AG04450 (cell line): ENCODE results near the gene LRP1B. TPM values are rescaled to one million over a fixed set of nuclear protein-coding genes. Genes with fewer than 3 reads are reported as not detected.

Experiments used
- CTCF ChIA-PET: fragments of 300-600, 350-600 bp; formaldehyde crosslinking; extraction: SDS; loops from one replicate; lab custom pipeline; 2022; ENCODE audit warnings: antibody characterized with exemption, inconsistent platforms; lab: Charles Lee
- POLR2A ChIA-PET: fragments of 350-600 bp; formaldehyde crosslinking; extraction: SDS; loops from one replicate; lab custom pipeline; 2021; ENCODE audit warnings: antibody characterized with exemption, inconsistent platforms; lab: Yijun Ruan, JAX
- DNase-seq: peaks from one replicate; pipeline ENCODE4 v3.0.0-alpha.2; 2011; ENCODE audit warnings: low read depth, low spot score
- H3K27ac ChIP-seq: one replicate; pipeline ENCODE4 v1.5.1; 2012; ENCODE audit warnings: low read depth, low read length, control low read depth
- H3K27me3 ChIP-seq: one replicate; pipeline ENCODE4 v1.6.0; 2012; ENCODE audit warnings: low read length; ENCODE audit not compliant: control insufficient read depth, insufficient read depth
- H3K4me3 ChIP-seq: 2 replicates; pipeline ENCODE4 v1.5.1; 2011; ENCODE audit warnings: mild to moderate bottlenecking, low read depth, low read length, control low read depth
- H3K9me3 ChIP-seq: 2 replicates; pipeline ENCODE4 v1.5.1; 2012; ENCODE audit warnings: low read length; ENCODE audit not compliant: control insufficient read depth, insufficient read depth
- CTCF ChIP-seq: IDR thresholded peaks from 2 replicates; pipeline ENCODE4 v1.5.1; 2011; ENCODE audit warnings: low read depth, low read length, control low read depth, inconsistent platforms
- polyA plus RNA-seq: library from polyadenylated mRNA; depleted of rRNA; stranded (reverse); fragments of >200 nt; gene quantifications from 2 replicates; pipeline ENCODE4 v1.2.3, GENCODE V29; 2011

Gene LRP1B
- polyA plus RNA-seq, 1 experiment, result 0.15 TPM

- POLR2A ChIA-PET, result no interaction called here
- no peak for DNase-seq
- no peaks in the 10 kb centered on the region for H3K27me3 ChIP-seq
- no peak overlapping the region for H3K4me3 ChIP-seq
- no peaks in the 10 kb centered on the region for H3K9me3 ChIP-seq
- no peak overlapping the region for H3K27ac ChIP-seq
- TF ChIP-seq CTCF, result no peak
- CTCF ChIA-PET, result no interaction called here
Measured at GRCh38 chr2:142065156-142065555, 65.7 kb downstream of the LRP1B start.

DNA sequence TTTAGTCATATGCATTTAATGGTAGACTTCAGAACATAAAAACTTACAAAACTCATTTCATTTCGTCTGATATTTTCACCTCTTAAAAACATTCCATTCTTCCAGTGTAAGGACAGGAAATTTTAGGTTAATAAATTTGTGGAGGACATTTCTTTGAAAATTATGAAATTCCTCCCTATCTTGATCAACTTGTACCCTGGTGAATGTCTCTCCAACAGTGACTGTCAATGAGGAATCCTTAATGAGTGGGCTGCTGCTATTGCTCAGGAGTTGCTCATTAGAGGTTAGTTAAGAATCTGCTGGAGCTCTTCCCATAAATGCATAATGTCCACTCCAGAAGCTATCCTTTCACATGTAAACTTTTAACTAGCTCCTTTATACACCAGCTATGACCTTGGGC is 69.1 kb downstream of the LRP1B start:
- H3K27ac ChIP-seq, result no peak overlapping the region
- POLR2A ChIA-PET, result no interaction called here
- no peaks in the 10 kb centered on the region for H3K9me3 ChIP-seq
- TF ChIP-seq CTCF, result no peak
- CTCF ChIA-PET, result no interaction called here
- no peak for DNase-seq
- no peaks in the 10 kb centered on the region for H3K27me3 ChIP-seq
- no peak overlapping the region for H3K4me3 ChIP-seq

DNA sequence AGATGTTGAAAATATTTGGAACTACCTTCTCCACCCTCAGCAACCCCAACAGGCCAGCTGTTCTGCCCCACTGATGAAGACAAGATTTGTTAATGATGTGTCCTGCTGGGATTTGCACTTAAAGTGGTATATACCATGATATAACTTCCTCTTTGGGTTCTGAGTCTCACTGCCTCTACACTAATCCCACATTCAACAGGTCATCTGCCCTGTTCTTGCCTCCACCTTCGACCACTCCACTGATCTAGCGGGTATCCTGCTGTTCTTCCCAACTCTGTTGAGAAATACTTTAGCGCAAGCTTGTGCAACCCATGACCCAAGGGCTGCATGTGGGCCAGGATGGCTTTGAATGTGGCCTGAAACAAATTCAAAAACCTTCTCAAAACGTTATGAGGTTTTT is 72.7 kb downstream of the LRP1B start:
- TF ChIP-seq CTCF, result no peak

GRCh38 chr2:142056784-142057183 is 74.0 kb downstream of the LRP1B start:
- no peak for DNase-seq
- CTCF ChIA-PET, result no interaction called here
- H3K9me3 ChIP-seq, result no peaks in the 10 kb centered on the region
- POLR2A ChIA-PET, result no interaction called here
- TF ChIP-seq CTCF, result no peak
- H3K27ac ChIP-seq, result no peak overlapping the region
- no peak overlapping the region for H3K4me3 ChIP-seq
- H3K27me3 ChIP-seq, result no peaks in the 10 kb centered on the region

More for the DNA sequence above, 72.7 kb downstream of the LRP1B start:
- no peaks in the 10 kb centered on the region for H3K9me3 ChIP-seq
- ChIA-PET CTCF (no interaction called here), POLR2A (no interaction called here)
- no peaks in the 10 kb centered on the region for H3K27me3 ChIP-seq
- no peak overlapping the region for H3K4me3 ChIP-seq
- H3K27ac ChIP-seq, result no peak overlapping the region
- DNase-seq, result no peak

DNA sequence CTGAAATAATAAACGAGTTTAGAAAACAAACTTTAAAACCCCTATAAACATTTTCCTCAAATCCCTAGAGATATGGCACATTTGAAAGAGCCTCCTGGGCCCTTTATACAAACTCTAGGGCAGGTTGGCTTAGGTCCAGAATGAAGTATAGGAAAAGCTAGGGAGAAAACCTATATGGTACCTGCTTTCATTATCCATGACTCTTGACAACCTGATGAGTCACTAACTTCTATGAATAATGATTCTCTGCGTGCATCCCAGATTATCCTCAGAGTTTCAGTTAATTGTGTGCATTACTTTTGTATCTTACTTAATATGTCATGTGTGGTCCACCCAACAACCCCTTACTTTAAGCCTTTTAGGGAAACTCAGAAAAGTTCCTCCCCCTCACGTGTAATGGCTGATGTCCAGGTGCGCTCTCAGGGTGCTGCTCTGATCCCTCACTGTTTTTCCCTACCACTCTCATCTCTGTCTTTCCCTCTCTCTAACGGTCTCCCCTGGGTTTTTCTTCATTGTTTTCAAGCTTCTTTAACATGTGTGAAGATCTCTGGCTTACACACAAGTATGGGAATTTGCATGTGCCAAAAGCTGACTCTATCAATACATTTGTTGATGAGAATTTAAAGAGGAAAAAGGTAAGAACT is 78.5 kb downstream of the LRP1B start:
- Histone ChIP-seq H3K27ac (no peak overlapping the region), H3K4me3 (no peak overlapping the region), H3K9me3 (no peaks in the 10 kb centered on the region), H3K27me3 (no peaks in the 10 kb centered on the region)
- no peak for TF ChIP-seq CTCF
- POLR2A ChIA-PET, result no interaction called here
- DNase-seq, result no peak
- CTCF ChIA-PET, result no interaction called here
